ENCODE measurements around the gene SDHAF2.
"Not testable (repeated sequence)": the region's sequence is repeated elsewhere in the genome, so short reads cannot be mapped to it uniquely, and the experiment has no call there.

The SDHAF2 gene

GRCh38 chr11:61425367-61426131 lies 4.4 kb upstream of the SDHAF2 start:
- no peak for DNase-seq

GRCh38 chr11:61429346-61429690 lies 606 bp upstream of the SDHAF2 start:
- DNase-seq: peak; percentile 75 to 77

GRCh38 chr11:61430839-61431238 lies 915 bp downstream of the SDHAF2 start:
- DNase-seq: not testable (repeated sequence)

GRCh38 chr11:61437496-61437895 lies 7.6 kb downstream of the SDHAF2 start:
- no peak for DNase-seq

GRCh38 chr11:61439615-61440014 lies 9.7 kb downstream of the SDHAF2 start:
- DNase-seq: no peak

- no peak for DNase-seq
These were observed 12.7 kb downstream of the SDHAF2 start for GRCh38 chr11:61442616-61443015.

GRCh38 chr11:61445516-61445915 lies 15.6 kb downstream of the SDHAF2 start:
- DNase-seq: no peak

GRCh38 chr11:61446211-61446651 lies 16.3 kb downstream of the SDHAF2 start:
- DNase-seq: peak; percentile 61 to 62

GRCh38 chr11:61447601-61448551 lies 18.0 kb downstream of the SDHAF2 start:
- no peak for DNase-seq

- DNase-seq: no peak
These were observed 18.6 kb downstream of the SDHAF2 start for GRCh38 chr11:61448552-61448927.

- no peak for DNase-seq
These were observed 22.9 kb downstream of the SDHAF2 start for GRCh38 chr11:61452825-61453224.

- DNase-seq: no peak
These were observed 23.8 kb downstream of the SDHAF2 start for GRCh38 chr11:61453695-61454094.

- no peak for DNase-seq
These were observed 24.6 kb downstream of the SDHAF2 start for GRCh38 chr11:61454520-61454919.

GRCh38 chr11:61460474-61460881 lies 30.6 kb downstream of the SDHAF2 start:
- DNase-seq: no peak

- DNase-seq: no peak
These were observed 31.1 kb downstream of the SDHAF2 start for GRCh38 chr11:61460986-61461385.

GRCh38 chr11:61467602-61468001 lies 37.7 kb downstream of the SDHAF2 start:
- DNase-seq: not testable (repeated sequence)

- no peak for DNase-seq
These were observed 38.1 kb downstream of the SDHAF2 start for GRCh38 chr11:61468002-61468401.

- DNase-seq: no peak
These were observed 42.4 kb downstream of the SDHAF2 start for GRCh38 chr11:61472282-61472681.

GRCh38 chr11:61472868-61473267 lies 42.9 kb downstream of the SDHAF2 start:
- DNase-seq: no peak

- no peak for DNase-seq
These were observed 43.6 kb downstream of the SDHAF2 start for GRCh38 chr11:61473370-61474012.

GRCh38 chr11:61474013-61474643 lies 44.2 kb downstream of the SDHAF2 start:
- no peak for DNase-seq

GRCh38 chr11:61475433-61475832 lies 45.5 kb downstream of the SDHAF2 start:
- DNase-seq: no peak

- DNase-seq: no peak
These were observed 46.4 kb downstream of the SDHAF2 start for GRCh38 chr11:61476371-61476770.

Data from CD4-positive, alpha-beta T cell treated with Interleukin-1 beta for 1 hour (primary cell).